NCI-H1048 (cell line): ENCODE results near the gene LEMD1.
"Not testable (repeated sequence)": the region's sequence is repeated elsewhere in the genome, so short reads cannot be mapped to it uniquely, and the experiment has no call there.

Experiments
- DNase-seq: peaks from one replicate; lab custom pipeline; 2025; lab: John Stamatoyannopoulos, UW

The LEMD1 gene

GRCh38 chr1:205379056-205379455, 42.8 kb downstream of the LEMD1 start:
- DNase-seq: no peak

- no peak for DNase-seq
Measured at GRCh38 chr1:205377355-205377754, 44.5 kb downstream of the LEMD1 start.

GRCh38 chr1:205376739-205377138, 45.1 kb downstream of the LEMD1 start:
- no peak for DNase-seq

GRCh38 chr1:205375835-205376545, 45.9 kb downstream of the LEMD1 start:
- DNase-seq: no peak

- no peak for DNase-seq
Measured at GRCh38 chr1:205374210-205375078, 47.4 kb downstream of the LEMD1 start.

- no peak for DNase-seq
Measured at GRCh38 chr1:205373798-205374175, 48.1 kb downstream of the LEMD1 start.

- DNase-seq: no peak
Measured at GRCh38 chr1:205373022-205373797, 48.6 kb downstream of the LEMD1 start.

- no peak for DNase-seq
Measured at GRCh38 chr1:205371871-205372660, 49.8 kb downstream of the LEMD1 start.

GRCh38 chr1:205370780-205371179, 51.1 kb downstream of the LEMD1 start:
- no peak for DNase-seq

- DNase-seq: no peak
Measured at GRCh38 chr1:205369701-205370123, 52.1 kb downstream of the LEMD1 start.

- no peak for DNase-seq
Measured at GRCh38 chr1:205368478-205368877, 53.4 kb downstream of the LEMD1 start.

- no peak for DNase-seq
Measured at GRCh38 chr1:205365945-205366463, 55.9 kb downstream of the LEMD1 start.

- DNase-seq: not testable (repeated sequence)
Measured at GRCh38 chr1:205365086-205365485, 56.8 kb downstream of the LEMD1 start.

- DNase-seq: no peak
Measured at GRCh38 chr1:205360891-205361290, 61.0 kb downstream of the LEMD1 start.

GRCh38 chr1:205359771-205360565, 61.9 kb downstream of the LEMD1 start:
- DNase-seq: no peak

- DNase-seq: no peak
Measured at GRCh38 chr1:205358579-205358978, 63.3 kb downstream of the LEMD1 start.

- DNase-seq: no peak
Measured at GRCh38 chr1:205357567-205357966, 64.3 kb downstream of the LEMD1 start.

- DNase-seq: no peak
Measured at GRCh38 chr1:205356440-205357139, 65.3 kb downstream of the LEMD1 start, which contains the start of gene KLHDC8A. TSS of gene KLHDC8A (minus strand) at chr1:205356922. CDS start at chr1:205343604, 13,318 bp downstream.

- no peak for DNase-seq
Measured at GRCh38 chr1:205355075-205355453, 66.8 kb downstream of the LEMD1 start.
